Tibial nerve (tissue), 4 donors: ENCODE measurements around the gene NUMB. TPM values are rescaled to one million over a fixed set of nuclear protein-coding genes. Genes with fewer than 3 reads are reported as not detected.

Source experiments
- DNase-seq, 2 donors: peaks; one replicate each; pipeline ENCODE4 v3.0.0-alpha.2; 2019; ENCODE audit warnings: low spot score in 2 of 2
- H3K27ac ChIP-seq, 4 donors: fragments of 200-600 bp; sonication (generic) in 3 of 4; one replicate each; pipeline ENCODE4 v1.5.1; 2017 to 2019; ENCODE audit warnings: mild to moderate bottlenecking in 1 of 4
- H3K27me3 ChIP-seq, 2 donors: fragments of 200-600 bp; sonication (generic) in 1 of 2; one replicate each; pipeline versions ENCODE4 v1.5.1 to v1.6.0; 2017 to 2019
- H3K36me3 ChIP-seq, 3 donors: fragments of 200-600 bp; sonication (generic); one replicate each; pipeline ENCODE4 v1.5.1; 2018 to 2019
- H3K4me1 ChIP-seq, 4 donors: fragments of 200-600 bp; sonication (generic) in 3 of 4; one replicate each; pipeline ENCODE4 v1.5.1; 2017 to 2019
- H3K4me3 ChIP-seq, 4 donors: fragments of 200-600 bp; sonication (generic) in 3 of 4; one replicate each; pipeline ENCODE4 v1.5.1; 2017 to 2019; ENCODE audit warnings: mild to moderate bottlenecking in 1 of 4, moderate library complexity in 1 of 4
- H3K9me3 ChIP-seq, 4 donors: fragments of 200-600 bp; sonication (generic) in 3 of 4; one replicate each; pipeline ENCODE4 v1.5.1; 2017 to 2019
- EP300 ChIP-seq, 2 donors: sonication (generic); formaldehyde crosslinking; IDR thresholded peaks; one replicate each; pipeline ENCODE4 v1.6.1; 2017; ENCODE audit warnings: antibody characterized with exemption in 2 of 2, mild to moderate bottlenecking in 1 of 2
- POLR2A ChIP-seq, 2 donors: fragments of 450-650 bp; IDR thresholded peaks; one replicate each; pipeline ENCODE4 v1.6.1; 2017; ENCODE audit warnings: antibody characterized with exemption in 2 of 2, mild to moderate bottlenecking in 2 of 2, moderate library complexity in 2 of 2
- WGBS, 2 donors: methylation state at CpG; one replicate each; pipeline ENCODE4 v1.1.5; 2018; 5-methylcytosine and 5-hydroxymethylcytosine counted together
- total RNA-seq, 4 donors: library from RNA; depleted of rRNA; stranded (reverse); fragments of >200 nt; gene quantifications; one replicate each; pipeline ENCODE4 v1.1.0, GENCODE V29; 2016
- TF ChIP-seq, protein P1 (sequence below), 5 experiments: fragments of 200-600 bp in 3 of 5; fragments of 450-650 bp in 2 of 5; sonication (generic) in 3 of 5; IDR thresholded peaks; one replicate each; pipeline ENCODE4 v1.5.1; 2016 to 2019; ENCODE audit warnings: antibody characterized with exemption in 5 of 5, mild to moderate bottlenecking in 3 of 5, moderate library complexity in 2 of 5

NUMB gene
- total RNA-seq, 4 donors from 2014 or later: 50.7 to 81.9 (median 60.2) TPM

DNA sequence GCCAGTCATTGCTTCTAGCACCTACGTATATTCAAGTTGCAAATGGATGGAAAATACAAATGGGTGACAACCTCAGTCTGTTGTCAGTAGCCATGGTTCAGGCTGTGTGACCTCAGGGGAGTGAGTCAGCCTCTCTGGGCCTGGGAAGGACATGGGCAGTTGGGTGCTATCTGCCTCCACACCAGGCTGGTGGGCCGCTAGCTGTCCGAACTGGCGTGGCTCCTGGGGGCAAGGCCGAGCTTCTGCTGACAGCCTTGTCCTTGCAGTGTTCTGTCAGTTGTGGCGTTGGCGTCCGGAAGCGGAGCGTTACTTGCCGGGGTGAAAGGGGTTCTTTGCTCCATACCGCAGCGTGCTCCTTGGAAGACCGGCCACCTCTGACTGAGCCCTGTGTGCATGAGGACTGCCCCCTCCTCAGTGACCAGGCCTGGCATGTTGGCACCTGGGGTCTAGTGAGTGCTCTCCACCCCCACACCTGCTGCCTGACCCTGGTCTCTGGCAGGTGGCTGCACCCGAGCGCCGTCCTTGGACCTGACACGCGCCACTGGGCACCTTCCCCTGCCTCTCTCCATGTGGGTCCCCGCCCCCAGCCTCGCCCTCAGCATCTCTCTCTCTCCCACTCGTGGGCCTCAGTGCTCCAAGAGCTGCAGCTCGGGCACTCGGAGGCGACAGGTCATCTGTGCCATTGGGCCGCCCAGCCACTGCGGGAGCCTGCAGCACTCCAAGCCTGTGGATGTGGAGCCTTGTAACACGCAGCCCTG, 203.9 kb downstream of the NUMB start:
- DNase-seq: no peak
- peaks cover 0 to 73% (median 0%) of the 10 kb centered on the region in 3 donors for H3K36me3 ChIP-seq

DNA sequence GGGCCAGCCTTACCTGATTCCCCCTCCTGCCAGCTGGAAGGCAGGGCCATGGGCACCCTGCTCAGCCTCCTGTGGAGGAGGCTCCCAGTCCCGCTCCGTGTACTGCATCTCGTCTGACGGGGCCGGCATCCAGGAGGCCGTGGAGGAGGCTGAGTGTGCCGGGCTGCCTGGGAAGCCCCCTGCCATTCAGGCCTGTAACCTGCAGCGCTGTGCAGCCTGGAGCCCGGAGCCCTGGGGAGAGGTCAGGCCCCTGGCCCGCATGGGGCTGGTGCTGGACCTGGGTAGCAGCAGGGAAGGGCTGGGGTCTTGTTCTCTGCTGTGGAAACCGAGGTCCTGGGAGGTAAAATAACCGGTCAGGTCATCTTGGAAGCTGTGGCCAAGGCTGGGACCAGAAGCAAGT, 204.6 kb downstream of the NUMB start:
- Histone ChIP-seq H3K9me3 (no peaks in the 10 kb centered on the region), H3K27ac (no peak overlapping the region), H3K4me3 (no peak overlapping the region), H3K4me1 (no peaks in the 10 kb centered on the region), H3K36me3 (peaks cover 0 to 66% (median 0%) of the 10 kb centered on the region in 3 donors), H3K27me3 (no peaks in the 10 kb centered on the region)
- 85 to 89% methylated on average over 7 to 12 of the region's 12 CpGs for WGBS, 2 donors
- TF ChIP-seq EP300 (IDR thresholded peaks at IDR 0.05) (no peak), POLR2A (IDR thresholded peaks at IDR 0.05) (no peak)
- TF ChIP-seq, protein P1, sequence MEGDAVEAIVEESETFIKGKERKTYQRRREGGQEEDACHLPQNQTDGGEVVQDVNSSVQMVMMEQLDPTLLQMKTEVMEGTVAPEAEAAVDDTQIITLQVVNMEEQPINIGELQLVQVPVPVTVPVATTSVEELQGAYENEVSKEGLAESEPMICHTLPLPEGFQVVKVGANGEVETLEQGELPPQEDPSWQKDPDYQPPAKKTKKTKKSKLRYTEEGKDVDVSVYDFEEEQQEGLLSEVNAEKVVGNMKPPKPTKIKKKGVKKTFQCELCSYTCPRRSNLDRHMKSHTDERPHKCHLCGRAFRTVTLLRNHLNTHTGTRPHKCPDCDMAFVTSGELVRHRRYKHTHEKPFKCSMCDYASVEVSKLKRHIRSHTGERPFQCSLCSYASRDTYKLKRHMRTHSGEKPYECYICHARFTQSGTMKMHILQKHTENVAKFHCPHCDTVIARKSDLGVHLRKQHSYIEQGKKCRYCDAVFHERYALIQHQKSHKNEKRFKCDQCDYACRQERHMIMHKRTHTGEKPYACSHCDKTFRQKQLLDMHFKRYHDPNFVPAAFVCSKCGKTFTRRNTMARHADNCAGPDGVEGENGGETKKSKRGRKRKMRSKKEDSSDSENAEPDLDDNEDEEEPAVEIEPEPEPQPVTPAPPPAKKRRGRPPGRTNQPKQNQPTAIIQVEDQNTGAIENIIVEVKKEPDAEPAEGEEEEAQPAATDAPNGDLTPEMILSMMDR (IDR thresholded peaks at IDR 0.05): no peak
- DNase-seq: no peak

More for the DNA sequence above, 203.9 kb downstream of the NUMB start:
- Histone ChIP-seq H3K9me3 (no peaks in the 10 kb centered on the region), H3K4me3 (no peak overlapping the region), H3K4me1 (no peaks in the 10 kb centered on the region), H3K27me3 (no peaks in the 10 kb centered on the region), H3K27ac (no peak overlapping the region)
- 83 to 86% methylated on average over 21 to 25 of the region's 28 CpGs for WGBS, 2 donors
- TF ChIP-seq POLR2A (IDR thresholded peaks at IDR 0.05) (no peak), EP300 (IDR thresholded peaks at IDR 0.05) (no peak)
- TF ChIP-seq, protein P1 (IDR thresholded peaks at IDR 0.05): no peak

DNA sequence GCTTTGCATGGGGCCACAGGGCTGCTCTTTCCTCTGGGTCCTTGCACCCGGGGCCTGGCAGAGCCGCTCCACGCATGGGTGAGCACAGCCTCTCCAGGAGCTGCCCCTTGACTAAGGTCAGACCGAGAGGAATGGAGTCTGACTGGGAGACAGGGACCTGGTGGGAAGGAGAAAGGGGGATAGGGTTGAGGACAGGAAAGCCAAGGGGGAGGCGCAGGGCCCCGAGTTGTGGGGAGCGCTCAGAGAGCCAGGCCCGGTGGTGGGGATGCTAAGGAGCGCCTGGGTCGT, 205.1 kb downstream of the NUMB start:
- WGBS, 2 donors: 90 to 92% methylated on average over 10 of the region's 10 CpGs
- Histone ChIP-seq H3K36me3 (peaks cover 0 to 64% (median 0%) of the 10 kb centered on the region in 3 donors), H3K27ac (no peak overlapping the region), H3K9me3 (no peaks in the 10 kb centered on the region), H3K27me3 (no peaks in the 10 kb centered on the region), H3K4me3 (no peak overlapping the region), H3K4me1 (no peaks in the 10 kb centered on the region)
- TF ChIP-seq, protein P1 (IDR thresholded peaks at IDR 0.05): no peak
- TF ChIP-seq POLR2A (IDR thresholded peaks at IDR 0.05) (no peak), EP300 (IDR thresholded peaks at IDR 0.05) (no peak)
- DNase-seq: no peak

DNA sequence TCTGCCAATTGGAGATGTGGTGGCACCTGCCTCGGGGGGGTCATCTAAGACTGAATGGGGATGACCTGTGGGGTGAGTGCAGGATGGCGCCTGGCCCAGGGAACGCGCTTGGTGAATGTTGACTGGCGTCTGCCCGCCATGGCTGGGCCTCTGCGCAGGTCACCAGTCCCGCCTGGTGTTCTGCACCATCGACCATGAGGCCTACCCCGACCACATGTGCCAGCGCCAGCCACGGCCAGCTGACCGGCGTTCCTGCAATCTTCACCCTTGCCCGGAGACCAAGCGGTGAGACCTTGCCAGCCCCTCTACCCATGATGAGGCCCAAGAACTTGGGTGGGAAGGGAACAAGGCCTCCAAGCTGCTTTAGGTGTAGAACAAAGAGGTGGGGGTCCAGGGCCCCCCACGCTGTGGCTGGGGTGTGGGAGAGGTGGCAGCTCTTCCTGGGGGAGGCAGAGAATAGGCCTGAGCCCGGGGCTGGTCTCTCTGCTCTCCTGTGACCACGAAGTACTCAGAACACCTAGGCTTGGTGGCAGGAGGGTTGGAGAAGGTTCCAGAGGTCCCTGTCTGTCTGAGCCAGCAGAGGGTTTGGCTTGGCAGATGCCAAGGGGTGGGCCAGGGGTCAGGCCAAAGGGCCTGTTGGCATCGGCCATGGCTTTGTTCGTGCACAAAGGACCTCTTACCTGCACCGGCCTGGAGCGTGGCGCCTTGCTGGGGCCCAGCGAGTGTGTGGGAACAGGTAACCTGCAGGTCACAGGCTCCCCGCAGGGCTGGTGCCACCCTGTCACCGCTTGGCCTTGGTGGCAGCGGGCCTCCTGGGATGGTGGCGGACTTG, 205.6 kb downstream of the NUMB start:
- H3K9me3 ChIP-seq: no peaks in the 10 kb centered on the region
- no peaks in the 10 kb centered on the region for H3K4me1 ChIP-seq
- H3K36me3 ChIP-seq: peaks cover 0 to 64% (median 0%) of the 10 kb centered on the region in 3 donors
- no peak overlapping the region for H3K4me3 ChIP-seq
- no peak for DNase-seq
- 91 to 92% methylated on average over 19 to 29 of the region's 29 CpGs for WGBS, 2 donors
- no peaks in the 10 kb centered on the region for H3K27me3 ChIP-seq
- no peak overlapping the region for H3K27ac ChIP-seq
- no peak for TF ChIP-seq POLR2A (IDR thresholded peaks at IDR 0.05)

DNA sequence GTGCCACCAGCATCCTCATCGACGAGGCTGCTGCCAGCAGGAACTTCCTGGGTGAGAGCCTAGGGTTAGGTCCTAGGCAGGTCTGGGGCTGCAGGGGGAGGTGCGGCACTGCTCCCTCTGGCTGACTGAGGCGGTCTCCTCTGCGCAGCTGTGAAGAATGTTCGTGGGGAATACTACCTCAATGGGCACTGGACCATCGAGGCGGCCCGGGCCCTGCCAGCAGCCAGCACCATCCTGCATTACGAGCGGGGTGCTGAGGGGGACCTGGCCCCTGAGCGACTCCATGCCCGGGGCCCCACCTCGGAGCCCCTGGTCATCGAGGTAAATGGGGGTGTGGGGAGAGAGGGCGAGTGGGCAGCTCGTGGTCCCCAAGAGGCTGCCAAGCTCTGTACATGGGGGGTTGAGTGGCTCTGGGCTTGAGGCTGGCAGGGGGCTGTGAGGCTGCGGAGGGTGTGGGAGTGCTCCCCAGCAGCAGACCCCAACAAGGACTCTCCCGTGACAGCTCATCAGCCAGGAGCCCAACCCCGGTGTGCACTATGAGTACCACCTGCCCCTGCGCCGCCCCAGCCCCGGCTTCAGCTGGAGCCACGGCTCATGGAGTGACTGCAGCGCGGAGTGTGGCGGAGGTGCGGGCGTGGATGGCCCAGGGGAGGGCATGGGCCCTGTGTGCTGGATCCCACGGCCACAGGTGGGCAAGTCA, 206.7 kb downstream of the NUMB start:
- peaks cover 0 to 7% (median 2%) of the 10 kb centered on the region in 4 donors for H3K4me1 ChIP-seq
- H3K36me3 ChIP-seq: peaks cover 0 to 64% (median 0%) of the 10 kb centered on the region in 3 donors
- H3K27ac ChIP-seq: no peak overlapping the region
- TF ChIP-seq, protein P1 (IDR thresholded peaks at IDR 0.05): no peak
- no peak for TF ChIP-seq POLR2A (IDR thresholded peaks at IDR 0.05)
- TF ChIP-seq EP300 (IDR thresholded peaks at IDR 0.05): no peak
- DNase-seq: no peak
- H3K27me3 ChIP-seq: no peaks in the 10 kb centered on the region
- H3K4me3 ChIP-seq: no peak overlapping the region
- WGBS, 2 donors: 92 to 94% methylated on average over 20 to 30 of the region's 30 CpGs
- H3K9me3 ChIP-seq: no peaks in the 10 kb centered on the region
